GM21786 (cell line): ENCODE measurements around the gene SPATA31C1.
"Not testable (repeated sequence)": the region's sequence is repeated elsewhere in the genome, so short reads cannot be mapped to it uniquely, and the experiment has no call there.

Experiments
- ATAC-seq: cut with Tn5 transposase; IDR thresholded peaks from one replicate; pipeline ENCODE4 v1.9.1; 2021; ENCODE audit not compliant: unreplicated experiment

SPATA31C1 gene

DNA sequence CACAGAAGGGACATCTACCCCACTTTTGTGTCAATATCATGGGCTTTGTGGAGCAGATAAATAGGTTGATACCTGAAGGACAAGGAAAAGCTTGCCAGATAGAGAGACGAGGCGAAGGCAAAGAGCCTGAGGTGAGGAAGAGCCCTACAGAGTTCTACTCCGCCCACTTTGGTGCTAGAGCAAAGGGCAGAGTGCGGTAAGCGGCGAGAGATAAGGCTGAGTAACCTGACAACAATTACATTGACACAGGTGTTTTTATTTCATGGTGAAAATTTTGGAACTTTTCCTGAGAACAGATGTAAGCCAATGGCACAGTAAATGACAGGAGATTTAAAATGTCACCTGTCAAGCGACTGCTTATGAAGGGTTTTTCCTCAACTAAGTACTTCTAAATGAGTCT lies 16.7 kb downstream of the SPATA31C1 start:
- ATAC-seq: not testable (repeated sequence)

DNA sequence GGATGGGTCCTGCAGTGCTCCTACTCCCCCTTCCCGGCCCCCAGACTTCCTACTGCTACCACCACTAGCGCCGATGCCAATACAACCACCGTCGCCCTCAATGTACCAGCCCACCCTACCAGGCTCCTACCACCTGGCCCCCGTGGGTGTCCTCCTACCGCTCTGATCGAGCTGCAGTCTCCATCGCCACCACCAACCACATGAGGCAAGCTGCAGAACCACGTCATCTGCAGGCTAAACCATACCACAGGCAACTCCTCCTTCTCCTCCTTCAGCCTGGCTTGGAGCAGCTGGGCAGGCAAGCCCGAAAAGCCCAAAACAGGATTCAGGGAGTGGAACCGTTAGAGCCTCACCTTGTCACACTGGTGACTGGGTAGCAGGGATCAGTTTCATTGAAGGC lies 19.6 kb downstream of the SPATA31C1 start:
- not testable (repeated sequence) for ATAC-seq

DNA sequence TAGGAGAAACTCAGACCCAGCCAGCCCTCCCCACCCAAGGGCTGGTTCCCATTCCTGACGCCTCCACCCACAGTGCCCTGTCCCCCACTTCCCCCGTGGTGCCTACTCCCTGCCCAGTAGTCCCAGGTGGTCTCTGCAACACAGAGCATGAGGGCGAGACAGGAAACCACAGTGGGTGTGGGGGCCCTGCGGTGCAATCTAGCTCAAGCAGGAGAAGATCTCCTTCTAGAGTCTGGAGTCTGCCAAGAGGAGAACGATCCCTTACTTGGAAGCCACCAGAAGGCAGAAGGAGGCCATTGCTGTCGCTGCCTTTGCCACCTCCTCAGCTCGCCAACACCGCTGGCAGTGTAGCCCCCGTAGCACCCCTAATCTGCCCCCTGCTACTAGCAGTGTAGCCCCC lies 20.2 kb downstream of the SPATA31C1 start:
- ATAC-seq: not testable (repeated sequence)

DNA sequence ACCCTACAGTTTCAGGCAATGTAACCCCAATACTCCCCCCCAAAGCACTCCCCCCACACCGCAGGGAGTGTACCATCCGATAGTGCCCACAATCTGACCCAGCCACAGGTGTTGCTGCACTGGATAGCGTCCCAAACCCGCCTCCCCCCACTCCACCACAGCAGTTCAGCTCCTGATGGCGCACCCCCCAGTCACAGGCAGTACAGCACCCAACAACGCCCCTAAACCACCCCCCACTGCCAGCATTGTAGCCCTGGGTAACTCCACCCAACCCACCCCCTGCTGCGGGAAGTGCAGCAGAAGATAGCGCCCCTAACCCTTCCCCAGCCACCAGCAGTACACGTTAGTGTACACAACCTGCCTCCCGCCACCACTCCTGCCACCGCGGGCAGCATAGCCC lies 20.6 kb downstream of the SPATA31C1 start:
- not testable (repeated sequence) for ATAC-seq

DNA sequence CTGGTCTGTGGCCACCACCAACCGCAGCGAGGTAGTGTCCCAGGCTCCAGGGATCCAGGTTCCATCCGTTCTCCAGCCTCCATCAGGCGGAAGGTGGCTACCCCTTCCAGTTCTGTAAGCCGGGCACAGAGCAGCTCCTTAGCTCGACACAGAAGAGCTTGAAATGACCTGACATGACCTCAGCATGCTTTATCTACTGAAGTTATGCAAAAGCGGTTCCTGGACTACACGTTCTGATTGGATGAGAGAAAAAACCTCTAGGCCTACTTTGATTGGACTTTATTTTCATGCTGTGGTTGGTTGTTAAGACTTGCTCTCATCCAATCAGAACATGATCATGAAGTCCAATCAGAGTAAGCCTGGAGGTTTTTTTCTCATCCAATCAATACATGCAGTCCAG lies 21.3 kb downstream of the SPATA31C1 start:
- not testable (repeated sequence) for ATAC-seq

DNA sequence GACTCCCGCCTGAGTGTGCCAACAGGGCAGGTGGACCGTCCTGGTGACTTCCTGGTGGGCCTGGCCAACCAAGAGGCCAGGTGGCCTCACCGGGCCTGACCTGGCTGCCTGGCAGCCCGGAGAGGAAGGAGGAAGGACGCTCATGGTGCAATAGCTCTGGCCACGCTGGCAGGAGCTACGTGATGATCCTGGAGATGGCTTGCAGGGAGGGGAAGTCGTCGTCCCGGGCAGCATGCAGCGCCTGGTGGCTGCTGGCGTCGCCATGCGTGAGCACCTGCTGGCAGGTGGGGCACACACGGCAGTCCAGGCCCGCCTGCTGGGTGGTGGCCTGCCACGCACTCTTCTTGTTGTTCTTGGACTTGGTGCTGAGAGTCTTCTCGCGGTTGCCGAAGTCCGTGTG lies 26.3 kb downstream of the SPATA31C1 start:
- ATAC-seq: no peak

DNA sequence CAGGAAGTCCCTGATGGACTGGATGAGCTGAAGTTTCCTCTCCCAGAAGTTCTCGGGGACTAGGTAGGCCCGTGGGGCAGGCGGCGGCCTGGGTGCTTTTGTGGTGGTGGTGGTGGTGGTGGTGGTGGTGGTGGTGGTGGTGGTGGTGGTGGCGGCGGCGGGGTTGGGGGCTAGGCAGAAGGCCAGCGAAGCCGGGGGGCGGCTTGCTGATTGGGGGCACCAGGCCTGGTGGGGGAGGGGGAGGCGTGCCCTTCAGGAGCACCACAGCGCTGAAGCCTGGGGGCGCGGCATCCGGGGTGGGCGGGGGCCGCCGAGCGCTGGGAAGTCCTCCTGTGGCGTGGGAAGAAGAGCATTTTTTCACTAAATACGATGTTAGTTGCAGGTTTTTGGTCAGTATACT lies 26.9 kb downstream of the SPATA31C1 start:
- ATAC-seq: no peak

DNA sequence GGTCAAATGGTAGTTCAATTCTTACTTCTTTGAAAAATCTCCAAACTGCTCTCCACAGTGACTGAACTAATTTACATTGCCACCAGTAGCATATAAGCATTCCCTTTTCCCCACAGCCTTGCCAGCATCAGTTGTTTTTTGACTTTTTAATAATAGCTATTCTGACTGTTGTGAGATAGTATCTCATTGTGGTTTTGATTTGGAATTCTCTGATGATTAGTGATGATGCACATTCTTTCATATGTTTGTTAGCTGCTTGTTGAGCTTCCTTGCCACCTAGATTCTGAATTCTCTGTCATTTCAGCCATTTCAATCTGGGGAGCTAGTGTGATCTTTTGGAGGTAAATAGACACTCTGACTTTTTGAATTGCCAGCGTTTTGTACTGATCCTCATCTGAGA lies 32.5 kb downstream of the SPATA31C1 start:
- no peak for ATAC-seq

DNA sequence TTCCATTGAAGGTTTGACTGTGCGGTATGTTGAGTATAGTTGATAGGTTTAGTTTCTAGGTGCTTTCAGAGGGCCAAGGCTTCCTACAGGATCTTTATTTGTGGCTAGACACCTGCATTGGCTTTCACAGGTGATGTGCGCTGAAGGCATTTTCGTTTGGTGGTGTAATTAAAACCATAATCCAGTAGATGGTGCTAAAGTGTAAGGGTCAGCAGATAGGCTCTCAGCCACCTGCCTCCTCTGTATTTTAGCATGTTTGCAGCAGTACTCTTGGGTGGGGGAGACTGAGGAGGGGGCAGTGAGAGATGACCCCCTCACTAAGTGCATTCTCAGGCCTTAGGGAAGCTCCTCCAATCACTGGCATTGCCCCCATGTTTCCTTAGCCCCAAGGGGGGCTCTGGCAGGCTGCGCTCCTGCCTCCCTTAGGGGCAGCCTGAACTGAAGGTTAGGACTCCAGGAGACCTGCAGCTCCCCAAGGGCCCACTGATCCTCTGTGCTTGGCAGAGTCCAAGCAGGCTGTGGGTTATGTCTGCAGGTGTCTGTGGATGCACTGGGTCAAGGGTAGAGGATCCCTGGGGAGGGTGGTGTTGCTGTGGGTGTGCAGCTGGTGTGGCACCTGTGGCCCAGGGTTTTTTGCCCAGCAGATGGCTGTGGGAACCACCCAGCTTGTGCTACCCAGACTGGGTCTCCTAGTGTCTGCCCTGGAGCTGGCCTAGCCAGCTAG lies 33.2 kb downstream of the SPATA31C1 start:
- no peak for ATAC-seq

DNA sequence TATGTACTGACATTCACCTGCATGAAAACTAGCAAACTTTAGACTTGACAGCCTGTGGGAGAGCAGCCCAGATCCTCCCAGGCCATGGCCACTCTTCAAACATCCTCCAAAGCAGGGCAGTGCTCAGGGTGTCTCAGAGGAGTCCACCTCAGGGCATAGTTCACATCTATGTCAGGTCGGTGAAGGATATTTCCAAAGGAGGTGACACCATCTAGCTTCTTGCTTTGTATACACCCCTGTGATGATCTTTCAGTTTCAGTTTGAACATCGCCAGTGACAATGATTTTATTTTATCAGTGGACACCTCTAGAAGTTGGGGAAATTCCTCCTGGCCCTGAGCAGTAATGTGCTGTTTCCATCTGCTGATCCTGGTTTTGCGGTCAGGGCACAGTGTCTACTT lies 36.5 kb downstream of the SPATA31C1 start:
- no peak for ATAC-seq

DNA sequence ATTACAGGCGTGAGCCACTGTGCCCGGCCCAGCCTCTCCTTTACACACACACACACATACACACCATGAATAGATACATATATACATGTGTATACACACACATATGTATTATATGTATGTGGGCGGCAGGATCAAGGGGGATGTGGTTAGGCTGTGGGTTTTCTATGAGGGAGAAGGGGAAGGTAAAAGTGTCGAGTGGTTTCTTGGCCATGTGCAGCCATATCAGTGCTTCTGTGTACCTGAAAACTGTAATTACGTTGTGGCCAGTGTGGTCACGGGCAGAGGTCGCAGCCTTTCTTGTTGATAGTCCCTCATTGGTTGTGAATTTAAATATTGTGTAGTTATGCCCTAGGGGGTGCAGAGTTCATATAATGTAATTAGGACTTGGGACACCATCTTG lies 40.1 kb downstream of the SPATA31C1 start:
- no peak for ATAC-seq

DNA sequence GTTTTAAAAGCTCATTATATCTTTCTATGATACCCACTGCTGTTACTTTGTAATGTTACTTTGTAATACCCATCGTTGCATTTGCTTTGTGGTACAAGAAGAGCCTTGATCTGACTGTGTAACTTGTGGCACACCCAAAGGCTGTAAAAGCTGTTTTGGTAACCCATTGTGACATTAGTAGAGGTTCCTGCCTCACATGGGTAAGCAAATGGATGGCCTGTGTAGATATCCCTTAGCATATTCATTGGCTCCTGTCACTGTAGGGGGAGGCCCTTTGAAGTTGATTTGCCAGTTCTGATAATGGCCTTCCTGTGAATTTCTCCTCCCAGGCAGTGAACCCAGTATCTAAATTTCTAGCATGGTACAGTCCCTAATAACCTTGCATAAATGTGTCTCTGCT lies 40.8 kb downstream of the SPATA31C1 start:
- ATAC-seq: no peak

DNA sequence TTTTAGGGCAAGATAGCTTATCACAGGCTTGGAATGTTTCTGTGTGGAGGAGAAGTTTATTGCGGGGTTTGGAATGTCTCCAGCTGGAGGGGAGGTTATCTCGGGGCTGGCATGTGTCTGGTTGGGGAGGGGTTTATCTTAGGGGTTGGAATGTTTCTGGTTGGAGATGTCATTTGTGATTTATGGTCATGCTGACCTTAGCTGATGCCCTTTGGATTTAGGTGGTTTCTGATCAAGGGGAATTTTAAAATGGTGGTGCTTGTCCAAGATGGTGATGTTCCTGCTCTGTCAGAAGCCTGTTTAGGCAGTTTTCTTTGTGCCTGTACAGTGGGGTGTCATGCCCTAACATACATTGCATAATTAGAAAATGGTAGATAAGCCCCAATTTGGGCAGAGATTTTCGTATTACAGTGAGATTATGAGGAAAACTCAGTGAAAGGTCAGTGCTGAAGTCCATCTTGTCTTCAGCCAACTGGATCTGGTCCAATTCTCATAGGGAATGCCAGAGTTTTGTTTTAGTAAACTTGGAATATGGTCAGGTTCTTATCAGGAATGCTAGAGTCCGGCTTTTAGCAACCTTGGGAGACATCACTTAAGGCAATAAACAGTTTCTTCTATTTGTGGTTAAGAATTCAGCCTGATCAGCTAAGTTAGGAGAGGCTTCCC lies 42.3 kb downstream of the SPATA31C1 start:
- no peak for ATAC-seq

DNA sequence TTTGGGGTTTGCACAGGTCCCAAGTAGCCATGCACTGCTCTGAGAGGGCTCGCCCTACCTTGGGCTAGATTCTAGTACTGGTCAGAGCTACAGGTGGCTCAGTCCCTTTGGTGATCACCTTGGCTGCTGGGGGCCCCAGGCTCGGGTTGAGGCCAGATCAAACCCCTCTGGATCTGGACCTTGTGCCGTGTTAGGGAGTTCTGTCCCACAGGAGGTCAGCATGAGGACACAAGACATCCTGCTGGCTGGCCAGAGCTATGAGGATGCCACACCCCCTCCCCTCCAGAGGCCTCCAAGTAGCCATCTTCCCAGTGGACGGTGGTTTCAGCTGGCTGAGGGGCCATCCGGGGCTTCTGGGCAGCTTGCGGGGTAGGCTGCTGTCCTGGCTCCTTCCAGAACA lies 46.0 kb downstream of the SPATA31C1 start:
- ATAC-seq: no peak

DNA sequence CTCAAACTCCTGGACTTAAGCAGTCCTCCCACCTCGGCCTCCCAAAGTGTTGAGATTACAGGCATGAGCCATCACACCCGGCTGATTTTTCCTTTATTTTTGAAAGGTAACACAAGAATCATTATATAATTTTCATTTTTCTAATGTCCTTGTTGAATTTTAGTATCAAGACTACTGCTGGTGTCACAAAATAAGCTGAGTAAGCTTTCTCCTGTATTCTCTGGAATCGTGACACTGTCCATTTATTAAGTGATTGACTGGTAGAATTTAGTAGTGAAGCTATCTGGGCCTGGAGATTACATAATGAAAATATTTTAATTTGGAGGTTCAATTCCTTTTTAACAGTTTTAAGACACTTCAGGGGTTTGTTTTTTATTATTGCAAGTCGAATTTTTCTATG lies 47.1 kb downstream of the SPATA31C1 start:
- no peak for ATAC-seq

DNA sequence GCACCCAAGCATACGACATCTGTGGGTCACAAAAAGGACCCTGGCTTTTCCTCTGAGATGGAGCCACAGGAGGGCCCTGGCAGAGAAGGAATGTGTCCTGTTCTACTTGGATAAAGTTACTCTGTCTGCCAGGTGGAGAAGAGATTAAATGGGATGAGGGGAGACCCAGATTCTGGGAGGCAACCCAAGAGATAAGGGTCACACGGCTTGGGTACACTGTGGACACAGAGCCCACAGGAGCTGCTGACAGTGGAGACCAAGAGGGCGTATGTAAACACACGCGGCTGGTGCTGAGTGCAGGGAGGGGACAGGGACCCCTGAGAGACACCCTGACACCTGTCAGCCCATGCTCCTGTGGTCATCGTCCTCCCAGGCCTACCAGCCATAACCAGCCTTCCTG lies 50.4 kb downstream of the SPATA31C1 start:
- ATAC-seq: no peak

DNA sequence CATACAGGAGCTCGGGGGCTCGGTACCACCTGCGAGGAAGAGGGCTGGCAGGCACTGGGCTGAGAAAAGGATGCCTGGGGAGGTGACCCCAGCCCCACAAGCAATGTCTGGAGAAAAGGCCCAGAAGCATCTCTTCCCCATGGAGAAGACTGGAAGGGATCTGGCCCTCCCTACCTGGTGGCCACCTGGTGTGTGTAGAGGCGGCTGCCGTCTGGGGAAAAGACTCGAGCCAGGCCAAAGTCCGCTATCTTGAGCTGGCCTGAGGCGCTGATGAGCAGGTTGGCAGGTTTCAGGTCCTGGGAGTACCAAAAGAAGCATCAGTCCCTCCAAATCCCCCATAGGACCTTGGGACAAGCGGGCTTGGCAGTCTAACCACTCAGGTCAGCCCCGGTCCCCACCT lies 52.8 kb downstream of the SPATA31C1 start:
- no peak for ATAC-seq

DNA sequence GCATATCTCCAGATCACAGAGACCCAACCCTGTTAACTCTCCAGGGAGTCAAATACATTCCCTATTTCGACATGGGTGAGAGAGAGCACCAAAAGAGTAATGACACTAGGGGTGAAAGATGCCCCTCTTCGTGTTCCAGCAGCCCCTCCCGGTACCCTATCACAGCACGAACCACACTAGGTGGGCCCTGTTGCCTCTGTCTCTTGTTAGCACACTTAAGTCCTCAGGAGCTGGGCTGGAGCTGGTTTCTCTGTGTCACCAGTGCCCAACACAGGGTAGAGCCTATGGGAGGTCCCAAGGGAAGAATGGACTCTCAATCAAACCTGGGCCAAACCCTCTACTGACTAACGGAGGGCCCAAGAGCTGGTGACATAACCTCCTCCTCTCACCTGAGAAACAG lies 55.4 kb downstream of the SPATA31C1 start:
- ATAC-seq: no peak
